Prostate gland (tissue), 2 donors: ENCODE results near the gene NSD2.

ENCODE experiments used
- POLR2A ChIP-seq: fragments of 450-650 bp; IDR thresholded peaks from one replicate; pipeline ENCODE4 v1.6.1; 2016; ENCODE audit warnings: antibody characterized with exemption, mild to moderate bottlenecking
- POLR2AphosphoS5 ChIP-seq: sonication (generic); formaldehyde crosslinking; IDR thresholded peaks from one replicate; pipeline ENCODE4 v1.6.1; 2017; ENCODE audit warnings: antibody characterized with exemption
- TF ChIP-seq, protein P1 (sequence below), 4 experiments: fragments of 200-600 bp in 2 of 4; fragments of 450-650 bp in 2 of 4; sonication (generic) in 2 of 4; IDR thresholded peaks; 1 replicate in 3 of 4; 2 replicates in 1 of 4; pipeline ENCODE4 v1.5.1; 2016 to 2019; ENCODE audit warnings: antibody characterized with exemption in 4 of 4, mild to moderate bottlenecking in 2 of 4, moderate library complexity in 2 of 4

DNA sequence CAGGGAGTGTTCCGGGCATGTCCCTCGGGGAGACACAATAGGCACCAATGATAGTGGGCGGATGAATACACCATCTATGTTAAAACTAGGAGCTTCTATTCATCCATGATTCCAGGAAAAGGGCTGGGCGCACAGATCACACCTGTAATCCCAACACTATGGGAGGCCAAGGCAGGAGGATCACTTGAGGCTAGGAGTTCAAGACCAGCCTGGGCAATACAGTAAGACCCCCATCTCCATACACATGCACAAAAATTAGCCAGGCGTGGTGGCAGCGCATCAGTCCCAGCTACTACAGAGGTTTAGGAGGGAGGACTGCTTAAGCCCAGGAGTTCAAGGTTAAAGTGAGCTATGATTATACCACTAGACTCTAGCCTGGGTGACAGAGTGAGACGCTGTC, 135.2 kb downstream of the NSD2 start:
- TF ChIP-seq POLR2A = no peak
- TF ChIP-seq, protein P1, sequence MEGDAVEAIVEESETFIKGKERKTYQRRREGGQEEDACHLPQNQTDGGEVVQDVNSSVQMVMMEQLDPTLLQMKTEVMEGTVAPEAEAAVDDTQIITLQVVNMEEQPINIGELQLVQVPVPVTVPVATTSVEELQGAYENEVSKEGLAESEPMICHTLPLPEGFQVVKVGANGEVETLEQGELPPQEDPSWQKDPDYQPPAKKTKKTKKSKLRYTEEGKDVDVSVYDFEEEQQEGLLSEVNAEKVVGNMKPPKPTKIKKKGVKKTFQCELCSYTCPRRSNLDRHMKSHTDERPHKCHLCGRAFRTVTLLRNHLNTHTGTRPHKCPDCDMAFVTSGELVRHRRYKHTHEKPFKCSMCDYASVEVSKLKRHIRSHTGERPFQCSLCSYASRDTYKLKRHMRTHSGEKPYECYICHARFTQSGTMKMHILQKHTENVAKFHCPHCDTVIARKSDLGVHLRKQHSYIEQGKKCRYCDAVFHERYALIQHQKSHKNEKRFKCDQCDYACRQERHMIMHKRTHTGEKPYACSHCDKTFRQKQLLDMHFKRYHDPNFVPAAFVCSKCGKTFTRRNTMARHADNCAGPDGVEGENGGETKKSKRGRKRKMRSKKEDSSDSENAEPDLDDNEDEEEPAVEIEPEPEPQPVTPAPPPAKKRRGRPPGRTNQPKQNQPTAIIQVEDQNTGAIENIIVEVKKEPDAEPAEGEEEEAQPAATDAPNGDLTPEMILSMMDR (IDR thresholded peaks at IDR 0.05) = no peak
- TF ChIP-seq POLR2AphosphoS5 = no peak
